AG04450 (cell line): Measurements from ENCODE around the gene RSRP1. TPM values are rescaled to one million over a fixed set of nuclear protein-coding genes. Genes with fewer than 3 reads are reported as not detected.

Experiments
- CTCF ChIA-PET: fragments of 300-600, 350-600 bp; formaldehyde crosslinking; extraction: SDS; loops from one replicate; lab custom pipeline; 2022; ENCODE audit warnings: antibody characterized with exemption, inconsistent platforms; lab: Charles Lee
- POLR2A ChIA-PET: fragments of 350-600 bp; formaldehyde crosslinking; extraction: SDS; loops from one replicate; lab custom pipeline; 2021; ENCODE audit warnings: antibody characterized with exemption, inconsistent platforms; lab: Yijun Ruan, JAX
- DNase-seq: peaks from one replicate; pipeline ENCODE4 v3.0.0-alpha.2; 2011; ENCODE audit warnings: low read depth, low spot score
- H3K27ac ChIP-seq: one replicate; pipeline ENCODE4 v1.5.1; 2012; ENCODE audit warnings: low read depth, low read length, control low read depth
- H3K27me3 ChIP-seq: one replicate; pipeline ENCODE4 v1.6.0; 2012; ENCODE audit warnings: low read length; ENCODE audit not compliant: control insufficient read depth, insufficient read depth
- H3K4me3 ChIP-seq: 2 replicates; pipeline ENCODE4 v1.5.1; 2011; ENCODE audit warnings: mild to moderate bottlenecking, low read depth, low read length, control low read depth
- H3K9me3 ChIP-seq: 2 replicates; pipeline ENCODE4 v1.5.1; 2012; ENCODE audit warnings: low read length; ENCODE audit not compliant: control insufficient read depth, insufficient read depth
- CTCF ChIP-seq: IDR thresholded peaks from 2 replicates; pipeline ENCODE4 v1.5.1; 2011; ENCODE audit warnings: low read depth, low read length, control low read depth, inconsistent platforms
- polyA plus RNA-seq: library from polyadenylated mRNA; depleted of rRNA; stranded (reverse); fragments of >200 nt; gene quantifications from 2 replicates; pipeline ENCODE4 v1.2.3, GENCODE V29; 2011

Gene RSRP1
- polyA plus RNA-seq, 1 experiment: 65.7 TPM

- no peak for DNase-seq
- no peaks in the 10 kb centered on the region for H3K27me3 ChIP-seq
- peak overlapping the region; percentile 47 for H3K27ac ChIP-seq
- CTCF ChIA-PET: interaction anchor here (1.0 kb wide), 1 partner anchor 267 kb away, joined by 3 read pairs; no protein-coding TSS in a partner anchor
- no peak overlapping the region for H3K4me3 ChIP-seq
- no peaks in the 10 kb centered on the region; the same call in 1 of the 2 replicates for H3K9me3 ChIP-seq
- POLR2A ChIA-PET: no interaction called here
- TF ChIP-seq CTCF: no peak
Observed at GRCh38 chr1:25253911-25254310, 6.7 kb upstream of the RSRP1 start.

- no peak for DNase-seq
- Histone ChIP-seq H3K27me3 (no peaks in the 10 kb centered on the region), H3K27ac (peak overlapping the region; percentile 77), H3K4me3 (peak overlapping the region; percentile 99), H3K9me3 (no peaks in the 10 kb centered on the region; the same call in 1 of the 2 replicates)
- ChIA-PET POLR2A (interaction anchor here (0.5 to 1.9 kb wide), 26 partner anchors 8 to 648 kb away, joined by 3 to 36 read pairs (median 4); partner anchors contain the start of genes LDLRAP1, SYF2 and TMEM50A), CTCF (no interaction called here)
- TF ChIP-seq CTCF: peak; percentile 17; the same call in 1 of the 2 replicates
Observed at GRCh38 chr1:25247829-25248754, 838 bp upstream of the RSRP1 start.

GRCh38 chr1:25246600-25247023 lies 642 bp downstream of the RSRP1 start:
- Histone ChIP-seq H3K4me3 (peak overlapping the region; percentile 99), H3K9me3 (no peaks in the 10 kb centered on the region; the same call in 1 of the 2 replicates), H3K27ac (peak overlapping the region; percentile 99), H3K27me3 (no peaks in the 10 kb centered on the region)
- TF ChIP-seq CTCF: no peak
- POLR2A ChIA-PET: interaction anchor here (1.0 to 1.9 kb wide), 3 partner anchors 14 to 184 kb away, joined by 3 to 36 read pairs (median 7); partner anchors contain the start of gene SYF2
- CTCF ChIA-PET: no interaction called here
- DNase-seq: no peak

- no peak for DNase-seq
- ChIA-PET POLR2A (interaction anchor here (1.9 kb wide), 2 partner anchors 13 to 14 kb away, joined by 7 to 36 read pairs; partner anchors contain the start of gene SYF2), CTCF (no interaction called here)
- no peak for TF ChIP-seq CTCF
- peak overlapping the region; percentile 99 for H3K4me3 ChIP-seq
- no peak overlapping the region for H3K27ac ChIP-seq
- no peaks in the 10 kb centered on the region for H3K27me3 ChIP-seq
- no peaks in the 10 kb centered on the region; the same call in 1 of the 2 replicates for H3K9me3 ChIP-seq
Observed at GRCh38 chr1:25245809-25246599, 1.2 kb downstream of the RSRP1 start.
